Activated naive CD8-positive, alpha-beta T cell treated with anti-CD3 and anti-CD28 coated beads, Interleukin-2, amount 10 ng/mL, durations not matched to agents 7 days and 5 days (primary cell): Measurements from ENCODE around the gene S100B. TPM values are rescaled to one million over a fixed set of nuclear protein-coding genes. Genes with fewer than 3 reads are reported as not detected.

Experiments used
- ATAC-seq: fragments of 150-1000 bp; cut with Tn5 transposase; one replicate; pipeline ENCODE4 v1.10.0; 2021; ENCODE audit warnings: low read depth, moderate library complexity
- POLR2A ChIA-PET: fragments of 350-600 bp; sonication (Branson Sonifier 250); formaldehyde crosslinking; loops from one replicate; lab custom pipeline; 2021; ENCODE audit warnings: antibody characterized with exemption; lab: Charles Lee
- DNase-seq: peaks from one replicate; pipeline ENCODE4 v3.0.0; 2021
- H3K27ac Mint-ChIP-seq: one replicate; pipeline ENCODE4 v1.8.0; 2022; ENCODE audit warnings: mild to moderate bottlenecking, mixed read lengths
- H3K27me3 Mint-ChIP-seq: one replicate; pipeline ENCODE4 v1.8.0; 2022; ENCODE audit warnings: mild to moderate bottlenecking, moderate library complexity, mixed read lengths
- H3K36me3 Mint-ChIP-seq: one replicate; pipeline ENCODE4 v1.8.0; 2021; ENCODE audit warnings: mild to moderate bottlenecking, mixed read lengths
- H3K4me1 Mint-ChIP-seq: one replicate; pipeline ENCODE4 v1.8.0; 2021; ENCODE audit warnings: mixed read lengths
- H3K4me3 Mint-ChIP-seq: one replicate; pipeline ENCODE4 v1.8.0; 2022; ENCODE audit warnings: mild to moderate bottlenecking, moderate library complexity, mixed read lengths
- H3K9me3 Mint-ChIP-seq: one replicate; pipeline ENCODE4 v1.8.0; 2021; ENCODE audit warnings: mixed read lengths
- total RNA-seq, 2 experiments: library from RNA; stranded (reverse); gene quantifications; one replicate each; pipeline ENCODE4 v1.2.3, GENCODE V29; 2021

The S100B gene
- total RNA-seq, 2 experiments from 2014 or later = 15.8 to 16.3 TPM

DNA sequence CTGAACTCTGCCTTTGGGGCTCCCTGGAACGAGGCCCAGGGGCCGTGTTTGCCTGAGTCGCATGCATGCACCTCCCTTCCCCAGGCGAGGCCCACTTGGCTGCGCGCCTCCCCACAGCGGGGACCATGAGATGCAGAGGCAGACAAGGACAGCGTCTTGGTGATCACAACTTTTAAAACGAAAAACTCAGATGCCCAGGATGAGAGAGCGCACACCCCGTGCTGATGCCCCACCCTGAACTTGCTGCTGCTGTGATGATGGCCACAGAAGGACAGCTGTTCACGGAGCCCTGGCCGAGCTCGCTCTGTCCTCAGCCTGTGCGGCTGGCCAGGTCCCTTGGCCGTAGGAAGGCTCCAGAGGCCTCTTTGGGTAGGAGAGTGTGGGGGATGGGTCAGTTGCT, 19.2 kb upstream of the S100B start:
- peaks cover 50% of the 10 kb centered on the region for H3K4me1 Mint-ChIP-seq
- ATAC-seq (no peak), DNase-seq (no peak)
- no peak overlapping the region for H3K27ac Mint-ChIP-seq
- peaks cover 3% of the 10 kb centered on the region for H3K9me3 Mint-ChIP-seq
- H3K27me3 Mint-ChIP-seq = no peaks in the 10 kb centered on the region
- H3K4me3 Mint-ChIP-seq = no peak overlapping the region
- H3K36me3 Mint-ChIP-seq = peaks cover 1% of the 10 kb centered on the region
- POLR2A ChIA-PET = interaction anchor here (6.2 kb wide), 1 partner anchor 11 kb away, joined by 76 read pairs; the partner anchor contains the start of gene PRMT2

DNA sequence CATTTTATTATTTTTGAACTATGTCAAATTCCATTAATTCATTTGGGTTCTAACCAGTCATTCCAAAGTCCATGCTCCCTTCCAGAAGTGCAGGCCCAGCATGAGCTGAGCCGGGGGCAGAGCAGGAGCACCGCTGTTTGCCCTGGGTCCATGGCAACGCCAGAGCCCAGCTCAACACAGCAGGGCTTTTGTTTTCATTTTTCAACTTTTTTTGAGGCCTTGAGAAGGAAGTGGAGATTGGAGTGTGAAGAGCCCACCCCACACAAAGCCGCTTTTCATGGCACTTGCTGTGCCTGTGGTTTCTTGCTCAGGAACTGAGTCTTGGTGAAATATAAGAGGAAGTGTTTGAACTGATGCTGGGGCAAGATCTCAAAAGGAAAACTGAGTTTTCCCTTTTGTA, 17.3 kb upstream of the S100B start:
- POLR2A ChIA-PET = interaction anchor here (1.0 to 6.2 kb wide), 8 partner anchors 13 to 90 kb away, joined by 3 to 76 read pairs (median 7); partner anchors contain the start of genes PRMT2 and S100B
- ATAC-seq = peak; percentile 92
- peak overlapping the region; percentile 77 for H3K4me3 Mint-ChIP-seq
- no peaks in the 10 kb centered on the region for H3K9me3 Mint-ChIP-seq
- H3K27me3 Mint-ChIP-seq = no peaks in the 10 kb centered on the region
- H3K36me3 Mint-ChIP-seq = peaks cover 1% of the 10 kb centered on the region
- DNase-seq = peak; percentile 59
- H3K4me1 Mint-ChIP-seq = peaks cover 40% of the 10 kb centered on the region
- peak overlapping the region; percentile 93 for H3K27ac Mint-ChIP-seq

DNA sequence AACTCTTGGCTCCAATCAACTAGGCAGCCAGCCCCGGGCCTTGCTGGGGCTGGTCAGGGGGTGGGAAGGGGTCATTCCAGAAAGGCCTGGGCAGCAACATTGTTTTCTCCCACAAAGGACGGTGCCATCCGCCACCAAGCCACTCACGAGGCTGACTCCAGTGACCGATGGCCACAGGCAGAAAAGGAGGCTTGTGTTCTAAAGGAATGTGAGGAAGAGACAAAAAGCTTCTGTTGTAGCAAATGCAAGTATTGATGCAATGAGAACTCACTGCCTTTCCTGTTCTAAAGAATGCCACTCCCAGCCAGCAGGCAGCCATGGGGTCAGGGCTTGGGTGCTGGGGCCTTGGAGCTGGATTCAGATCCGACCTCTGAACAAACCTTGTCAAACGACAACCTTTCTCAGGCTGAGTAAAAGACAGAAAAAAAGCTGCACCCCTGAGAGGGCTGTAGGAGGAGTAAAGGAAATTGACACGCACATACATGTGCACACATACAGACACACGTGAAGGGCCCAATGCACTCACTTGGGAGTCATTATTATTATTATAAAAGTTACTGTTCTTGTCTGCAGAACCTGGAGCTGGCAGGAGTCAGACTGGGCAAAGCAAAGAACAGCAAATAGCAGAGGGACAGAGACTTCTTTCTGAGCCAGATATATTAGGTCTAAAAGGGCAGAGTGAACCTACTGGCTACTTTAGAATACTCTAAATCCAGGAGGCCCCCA, 16.7 kb upstream of the S100B start:
- no peaks in the 10 kb centered on the region for H3K27me3 Mint-ChIP-seq
- ATAC-seq (peak; percentile 58), DNase-seq (no peak)
- H3K27ac Mint-ChIP-seq = peak overlapping the region; percentile 93
- no peaks in the 10 kb centered on the region for H3K9me3 Mint-ChIP-seq
- no peaks in the 10 kb centered on the region for H3K36me3 Mint-ChIP-seq
- POLR2A ChIA-PET = interaction anchor here (1.0 to 6.2 kb wide), 11 partner anchors 13 to 90 kb away, joined by 3 to 76 read pairs (median 4); partner anchors contain the start of genes PRMT2 and S100B
- H3K4me1 Mint-ChIP-seq = peaks cover 35% of the 10 kb centered on the region
- peak overlapping the region; percentile 77 for H3K4me3 Mint-ChIP-seq

DNA sequence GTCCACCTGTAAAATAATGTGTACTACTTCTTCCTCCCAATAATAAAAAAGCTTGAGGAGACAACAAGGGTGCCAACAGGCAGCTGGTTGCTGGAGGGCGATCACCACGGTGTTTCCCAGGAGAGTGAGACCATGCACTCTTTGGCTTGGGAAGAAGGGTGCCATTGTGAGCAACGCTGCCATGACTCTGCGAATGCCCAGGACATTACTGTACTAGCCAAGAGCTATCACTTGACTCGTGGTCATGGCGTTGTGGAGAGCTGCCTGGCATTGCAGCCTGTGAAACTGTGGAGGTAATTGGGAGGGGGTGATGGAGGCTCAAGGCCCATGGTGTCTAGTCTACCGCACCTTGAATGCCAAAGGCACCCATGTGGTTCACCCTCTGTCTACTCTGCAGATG, 16.0 kb upstream of the S100B start:
- peaks cover 4% of the 10 kb centered on the region for H3K9me3 Mint-ChIP-seq
- DNase-seq (no peak), ATAC-seq (no peak)
- H3K36me3 Mint-ChIP-seq = no peaks in the 10 kb centered on the region
- peak overlapping the region; percentile 93 for H3K27ac Mint-ChIP-seq
- peaks cover 30% of the 10 kb centered on the region for H3K4me1 Mint-ChIP-seq
- POLR2A ChIA-PET = interaction anchor here (1.0 to 6.2 kb wide), 6 partner anchors 13 to 66 kb away, joined by 3 to 76 read pairs (median 6); partner anchors contain the start of genes PRMT2 and S100B
- no peaks in the 10 kb centered on the region for H3K27me3 Mint-ChIP-seq
- no peak overlapping the region for H3K4me3 Mint-ChIP-seq

DNA sequence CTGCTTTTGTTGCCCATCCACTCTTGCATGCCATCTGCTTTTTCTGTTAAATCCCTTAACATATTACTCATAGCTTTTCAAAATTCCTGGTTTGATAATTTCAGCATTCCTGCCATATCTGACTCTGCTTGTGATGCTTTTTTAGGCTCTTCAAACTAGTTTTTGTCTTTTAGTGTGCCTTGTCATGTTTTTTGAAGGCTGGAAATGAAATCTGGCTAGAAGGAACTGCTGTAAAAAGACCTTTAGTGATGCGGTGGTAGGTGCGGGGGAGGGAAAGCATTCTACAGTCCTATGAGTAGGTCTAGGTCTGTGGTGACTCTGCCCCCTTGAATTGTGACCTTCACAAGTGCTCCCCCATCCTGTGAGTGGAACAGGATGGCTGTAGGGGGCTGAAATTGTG, 15.0 kb upstream of the S100B start:
- POLR2A ChIA-PET = interaction anchor here (1.3 to 6.2 kb wide), 2 partner anchors 15 to 21 kb away, joined by 3 to 76 read pairs; partner anchors contain the start of gene PRMT2
- Mint-ChIP-seq H3K4me1 (peaks cover 25% of the 10 kb centered on the region), H3K27me3 (no peaks in the 10 kb centered on the region), H3K4me3 (no peak overlapping the region), H3K36me3 (no peaks in the 10 kb centered on the region), H3K9me3 (peaks cover 4% of the 10 kb centered on the region), H3K27ac (no peak overlapping the region)
- DNase-seq (no peak), ATAC-seq (no peak)

DNA sequence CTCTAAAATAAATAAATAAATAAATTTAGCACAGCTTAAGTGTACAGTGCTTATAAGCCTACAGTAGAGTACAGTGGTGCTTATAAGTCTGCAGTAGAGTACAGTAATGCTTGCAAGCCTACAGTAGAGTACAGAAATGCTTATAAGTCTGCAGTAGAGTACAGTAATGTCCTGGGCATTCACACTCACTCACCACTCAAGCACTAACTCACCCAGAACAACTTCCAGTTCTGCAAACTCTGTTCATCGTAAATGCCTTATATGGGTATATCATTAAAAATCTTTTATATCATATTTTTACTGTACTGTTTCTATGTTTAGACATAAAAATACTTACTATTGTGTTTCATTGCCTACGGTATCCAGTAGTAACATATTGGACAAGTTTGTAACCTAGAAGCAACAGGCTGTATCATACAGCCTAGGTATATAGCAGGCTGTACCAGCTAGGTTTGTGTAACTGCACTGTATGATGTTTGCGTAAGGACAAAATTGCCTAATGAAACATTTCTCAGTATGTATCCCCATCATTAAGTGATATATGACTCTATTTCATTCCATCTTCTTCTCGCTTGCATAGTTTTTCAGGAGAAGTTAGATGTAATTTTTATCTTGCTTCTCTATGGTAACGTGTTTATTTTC, 14.0 kb upstream of the S100B start:
- Mint-ChIP-seq H3K4me3 (no peak overlapping the region), H3K9me3 (peaks cover 6% of the 10 kb centered on the region), H3K36me3 (peaks cover 2% of the 10 kb centered on the region), H3K27me3 (no peaks in the 10 kb centered on the region), H3K27ac (no peak overlapping the region), H3K4me1 (peaks cover 28% of the 10 kb centered on the region)
- POLR2A ChIA-PET = interaction anchor here (1.3 to 6.2 kb wide), 2 partner anchors 16 to 20 kb away, joined by 3 to 76 read pairs; partner anchors contain the start of gene PRMT2
- ATAC-seq (no peak), DNase-seq (no peak)

GRCh38 chr21:46617267-46618051, 12.6 kb upstream of the S100B start:
- Mint-ChIP-seq H3K4me3 (no peak overlapping the region), H3K9me3 (peaks cover 6% of the 10 kb centered on the region), H3K27me3 (no peaks in the 10 kb centered on the region), H3K4me1 (peaks cover 20% of the 10 kb centered on the region), H3K27ac (no peak overlapping the region), H3K36me3 (peaks cover 2% of the 10 kb centered on the region)
- ATAC-seq (no peak), DNase-seq (no peak)
- POLR2A ChIA-PET = interaction anchor here (6.2 kb wide), 1 partner anchor 17 kb away, joined by 76 read pairs; the partner anchor contains the start of gene PRMT2

DNA sequence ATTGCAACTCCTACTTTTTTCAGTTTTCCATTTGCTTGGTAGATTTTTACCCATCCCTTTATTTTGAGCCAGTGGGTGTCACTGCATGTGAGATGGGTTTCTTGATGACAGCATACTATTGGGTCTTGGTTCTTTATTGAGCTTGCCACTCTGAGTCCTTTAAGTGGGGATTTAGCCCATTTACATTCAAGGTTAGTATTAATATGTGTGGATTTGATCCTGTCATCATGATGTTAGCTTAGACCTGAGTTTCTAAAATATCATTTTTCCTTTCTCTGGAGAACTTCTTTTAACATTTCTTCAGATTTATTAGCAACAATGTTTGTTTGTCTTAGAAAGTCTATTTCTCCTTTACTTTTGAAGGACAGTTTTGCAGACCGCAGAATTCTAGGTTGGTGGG, 11.8 kb upstream of the S100B start:
- H3K27me3 Mint-ChIP-seq = no peaks in the 10 kb centered on the region
- DNase-seq (no peak), ATAC-seq (no peak)
- H3K4me3 Mint-ChIP-seq = no peak overlapping the region
- H3K36me3 Mint-ChIP-seq = peaks cover 2% of the 10 kb centered on the region
- no peak overlapping the region for H3K27ac Mint-ChIP-seq
- POLR2A ChIA-PET = no interaction called here
- H3K4me1 Mint-ChIP-seq = peaks cover 12% of the 10 kb centered on the region
- H3K9me3 Mint-ChIP-seq = peaks cover 6% of the 10 kb centered on the region

- no peak overlapping the region for H3K27ac Mint-ChIP-seq
- no peak for DNase-seq
- peaks cover 2% of the 10 kb centered on the region for H3K36me3 Mint-ChIP-seq
- H3K4me3 Mint-ChIP-seq = no peak overlapping the region
- POLR2A ChIA-PET = no interaction called here
- H3K9me3 Mint-ChIP-seq = peaks cover 6% of the 10 kb centered on the region
- peaks cover 8% of the 10 kb centered on the region for H3K4me1 Mint-ChIP-seq
- ATAC-seq = no peak
- no peaks in the 10 kb centered on the region for H3K27me3 Mint-ChIP-seq
Measured at GRCh38 chr21:46616050-46616449, 11.2 kb upstream of the S100B start.

DNA sequence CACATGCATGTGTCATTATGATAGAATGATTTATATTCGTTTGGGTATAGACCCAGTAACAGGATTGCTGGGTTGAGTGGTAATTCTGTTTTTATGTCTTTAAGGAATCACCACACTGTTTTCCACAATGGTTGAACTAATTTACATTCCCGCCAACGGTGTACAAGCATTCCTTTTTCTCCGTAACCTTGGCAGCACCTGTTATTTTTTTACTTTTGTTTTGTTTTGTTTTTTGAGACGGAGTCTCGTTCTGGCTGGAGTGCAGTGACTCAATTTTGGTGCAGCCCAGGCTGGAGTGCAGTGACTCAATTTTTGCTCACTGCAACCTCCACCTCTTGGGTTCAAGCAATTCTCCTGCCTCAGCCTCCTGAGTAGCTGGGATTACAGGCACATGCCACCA, 8.5 kb upstream of the S100B start:
- peaks cover 8% of the 10 kb centered on the region for H3K9me3 Mint-ChIP-seq
- no peaks in the 10 kb centered on the region for H3K27me3 Mint-ChIP-seq
- ATAC-seq (no peak), DNase-seq (no peak)
- peaks cover 3% of the 10 kb centered on the region for H3K4me1 Mint-ChIP-seq
- no peak overlapping the region for H3K4me3 Mint-ChIP-seq
- POLR2A ChIA-PET = no interaction called here
- H3K27ac Mint-ChIP-seq = no peak overlapping the region
- peaks cover 2% of the 10 kb centered on the region for H3K36me3 Mint-ChIP-seq

GRCh38 chr21:46610018-46610701, 5.3 kb upstream of the S100B start:
- ATAC-seq (no peak), DNase-seq (no peak)
- H3K4me1 Mint-ChIP-seq = peaks cover 27% of the 10 kb centered on the region
- POLR2A ChIA-PET = interaction anchor here (1.1 kb wide), 1 partner anchor 24 kb away, joined by 3 read pairs; no protein-coding TSS in a partner anchor
- peaks cover 2% of the 10 kb centered on the region for H3K36me3 Mint-ChIP-seq
- H3K4me3 Mint-ChIP-seq = no peak overlapping the region
- H3K27ac Mint-ChIP-seq = no peak overlapping the region
- peaks cover 5% of the 10 kb centered on the region for H3K9me3 Mint-ChIP-seq
- H3K27me3 Mint-ChIP-seq = no peaks in the 10 kb centered on the region

DNA sequence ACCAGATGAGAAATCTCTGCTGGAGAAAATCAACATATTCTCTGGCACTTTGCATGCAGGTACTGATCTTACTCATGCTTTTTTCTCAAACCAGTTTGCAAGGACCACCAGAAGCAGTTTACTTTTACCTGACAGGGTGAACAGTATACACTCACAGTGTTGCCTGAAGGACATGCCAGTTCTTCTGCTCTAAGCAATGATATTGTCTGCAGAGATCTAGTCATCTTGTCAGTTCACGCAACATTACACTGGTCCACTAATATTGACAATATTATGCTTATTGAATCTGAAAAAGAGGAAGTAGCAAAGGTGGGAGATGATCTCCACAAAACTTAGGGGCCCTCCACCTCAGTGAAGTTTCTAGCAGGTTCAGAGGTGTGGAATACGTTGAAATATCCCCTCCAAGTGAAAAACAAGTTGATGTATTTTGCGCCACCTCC, 3.8 kb upstream of the S100B start:
- Mint-ChIP-seq H3K4me1 (peaks cover 30% of the 10 kb centered on the region), H3K9me3 (peaks cover 2% of the 10 kb centered on the region), H3K27ac (no peak overlapping the region), H3K36me3 (peaks cover 2% of the 10 kb centered on the region), H3K4me3 (no peak overlapping the region), H3K27me3 (no peaks in the 10 kb centered on the region)
- POLR2A ChIA-PET = interaction anchor here (0.9 to 1.3 kb wide), 3 partner anchors 10 to 26 kb away, joined by 3 to 12 read pairs (median 8); partner anchors contain the start of gene PRMT2
- no peak for DNase-seq
- no peak for ATAC-seq
